AG04450 (cell line): ENCODE results near the gene NCOA3. TPM values are rescaled to one million over a fixed set of nuclear protein-coding genes. Genes with fewer than 3 reads are reported as not detected.

ENCODE experiments used
- CTCF ChIA-PET: fragments of 300-600, 350-600 bp; formaldehyde crosslinking; extraction: SDS; loops from one replicate; lab custom pipeline; 2022; ENCODE audit warnings: antibody characterized with exemption, inconsistent platforms; lab: Charles Lee
- POLR2A ChIA-PET: fragments of 350-600 bp; formaldehyde crosslinking; extraction: SDS; loops from one replicate; lab custom pipeline; 2021; ENCODE audit warnings: antibody characterized with exemption, inconsistent platforms; lab: Yijun Ruan, JAX
- DNase-seq: peaks from one replicate; pipeline ENCODE4 v3.0.0-alpha.2; 2011; ENCODE audit warnings: low read depth, low spot score
- H3K27ac ChIP-seq: one replicate; pipeline ENCODE4 v1.5.1; 2012; ENCODE audit warnings: low read depth, low read length, control low read depth
- H3K27me3 ChIP-seq: one replicate; pipeline ENCODE4 v1.6.0; 2012; ENCODE audit warnings: low read length; ENCODE audit not compliant: control insufficient read depth, insufficient read depth
- H3K4me3 ChIP-seq: 2 replicates; pipeline ENCODE4 v1.5.1; 2011; ENCODE audit warnings: mild to moderate bottlenecking, low read depth, low read length, control low read depth
- H3K9me3 ChIP-seq: 2 replicates; pipeline ENCODE4 v1.5.1; 2012; ENCODE audit warnings: low read length; ENCODE audit not compliant: control insufficient read depth, insufficient read depth
- CTCF ChIP-seq: IDR thresholded peaks from 2 replicates; pipeline ENCODE4 v1.5.1; 2011; ENCODE audit warnings: low read depth, low read length, control low read depth, inconsistent platforms
- polyA plus RNA-seq: library from polyadenylated mRNA; depleted of rRNA; stranded (reverse); fragments of >200 nt; gene quantifications from 2 replicates; pipeline ENCODE4 v1.2.3, GENCODE V29; 2011

The NCOA3 gene
- polyA plus RNA-seq, 1 experiment, result 25.4 TPM

GRCh38 chr20:47670913-47671312 is 169.2 kb downstream of the NCOA3 start:
- DNase-seq, result no peak
- Histone ChIP-seq H3K4me3 (no peak overlapping the region), H3K9me3 (no peaks in the 10 kb centered on the region), H3K27me3 (peaks cover 9% of the 10 kb centered on the region), H3K27ac (no peak overlapping the region)
- CTCF ChIA-PET, result interaction anchor here (0.6 to 3.1 kb wide), 3 partner anchors 433 to 954 kb away, joined by 3 to 22 read pairs (median 4); no protein-coding TSS in a partner anchor
- TF ChIP-seq CTCF, result no peak
- POLR2A ChIA-PET, result no interaction called here

GRCh38 chr20:47672166-47672565 is 170.5 kb downstream of the NCOA3 start:
- Histone ChIP-seq H3K27ac (no peak overlapping the region), H3K27me3 (peaks cover 13% of the 10 kb centered on the region), H3K9me3 (no peaks in the 10 kb centered on the region; the same call in 1 of the 2 replicates), H3K4me3 (no peak overlapping the region)
- TF ChIP-seq CTCF, result no peak
- CTCF ChIA-PET, result interaction anchor here (1.0 to 3.1 kb wide), 3 partner anchors 9 to 949 kb away, joined by 3 to 22 read pairs (median 17); no protein-coding TSS in a partner anchor
- no peak for DNase-seq
- POLR2A ChIA-PET, result interaction anchor here (0.6 kb wide), 1 partner anchor 22 kb away, joined by 3 read pairs; no protein-coding TSS in a partner anchor

- H3K27ac ChIP-seq, result no peak overlapping the region
- H3K9me3 ChIP-seq, result no peaks in the 10 kb centered on the region; the same call in 1 of the 2 replicates
- no peak overlapping the region for H3K4me3 ChIP-seq
- DNase-seq, result no peak
- CTCF ChIA-PET, result interaction anchor here (1.0 to 9.4 kb wide), 3 partner anchors 10 to 949 kb away, joined by 3 to 142 read pairs (median 17); no protein-coding TSS in a partner anchor
- POLR2A ChIA-PET, result no interaction called here
- H3K27me3 ChIP-seq, result peaks cover 15% of the 10 kb centered on the region
- TF ChIP-seq CTCF, result no peak
Observed at GRCh38 chr20:47672886-47673670, 171.4 kb downstream of the NCOA3 start.

GRCh38 chr20:47673671-47673955 is 171.9 kb downstream of the NCOA3 start:
- no peaks in the 10 kb centered on the region; the same call in 1 of the 2 replicates for H3K9me3 ChIP-seq
- no peak for DNase-seq
- no peak overlapping the region for H3K4me3 ChIP-seq
- TF ChIP-seq CTCF, result no peak
- H3K27ac ChIP-seq, result no peak overlapping the region
- peaks cover 17% of the 10 kb centered on the region for H3K27me3 ChIP-seq
- POLR2A ChIA-PET, result no interaction called here
- CTCF ChIA-PET, result interaction anchor here (2.3 to 9.4 kb wide), 2 partner anchors 10 to 948 kb away, joined by 17 to 142 read pairs; no protein-coding TSS in a partner anchor

- ChIA-PET POLR2A (no interaction called here), CTCF (interaction anchor here (1.0 to 9.4 kb wide), 2 partner anchors 10 to 948 kb away, joined by 5 to 142 read pairs; no protein-coding TSS in a partner anchor)
- no peak overlapping the region for H3K4me3 ChIP-seq
- H3K27me3 ChIP-seq, result peaks cover 17% of the 10 kb centered on the region
- no peaks in the 10 kb centered on the region; the same call in 1 of the 2 replicates for H3K9me3 ChIP-seq
- no peak for TF ChIP-seq CTCF
- no peak overlapping the region for H3K27ac ChIP-seq
- DNase-seq, result no peak
Observed at GRCh38 chr20:47674145-47674544, 172.5 kb downstream of the NCOA3 start.
